Hematopoietic multipotent progenitor cell treated with erythropoietin and hydrocortisone succinate and interleukin-3 and kit ligand, for 17 days (in vitro differentiated cells): ENCODE data around the gene SMTNL1.

ENCODE experiments used
- DNase-seq: peaks from one replicate; pipeline ENCODE4 v3.0.0-alpha.2; 2015; ENCODE audit warnings: low spot score

The SMTNL1 gene

DNA sequence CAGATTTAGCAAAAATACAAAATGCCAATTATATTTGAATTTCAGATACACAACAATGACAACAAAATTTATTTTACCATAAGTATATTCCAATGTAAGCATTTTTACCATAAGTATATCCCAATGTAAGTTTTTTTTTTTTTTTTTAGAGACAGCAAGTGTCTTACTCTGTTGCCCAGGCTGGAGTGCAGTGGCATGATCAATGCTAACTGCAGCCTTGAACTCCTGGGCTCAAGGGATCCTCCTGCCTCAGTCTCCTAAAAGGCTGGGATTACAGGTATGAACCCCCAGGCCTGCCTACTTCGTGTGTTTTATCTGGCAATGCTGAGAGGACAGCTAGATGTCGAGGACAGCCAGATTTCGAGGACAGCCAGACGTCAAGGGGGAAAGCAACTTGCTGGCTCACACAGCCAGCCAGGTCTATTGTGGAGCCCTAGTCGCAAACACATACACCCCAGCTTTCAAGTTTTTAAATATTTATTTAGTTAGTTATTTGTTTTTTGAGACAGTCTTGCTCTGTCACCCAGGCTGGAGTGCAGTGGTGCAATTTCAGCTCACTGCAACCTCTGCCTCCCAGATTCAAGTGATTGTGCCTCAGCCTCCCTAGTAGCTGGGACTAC is 59.0 kb downstream of the SMTNL1 start:
- no peak for DNase-seq

DNA sequence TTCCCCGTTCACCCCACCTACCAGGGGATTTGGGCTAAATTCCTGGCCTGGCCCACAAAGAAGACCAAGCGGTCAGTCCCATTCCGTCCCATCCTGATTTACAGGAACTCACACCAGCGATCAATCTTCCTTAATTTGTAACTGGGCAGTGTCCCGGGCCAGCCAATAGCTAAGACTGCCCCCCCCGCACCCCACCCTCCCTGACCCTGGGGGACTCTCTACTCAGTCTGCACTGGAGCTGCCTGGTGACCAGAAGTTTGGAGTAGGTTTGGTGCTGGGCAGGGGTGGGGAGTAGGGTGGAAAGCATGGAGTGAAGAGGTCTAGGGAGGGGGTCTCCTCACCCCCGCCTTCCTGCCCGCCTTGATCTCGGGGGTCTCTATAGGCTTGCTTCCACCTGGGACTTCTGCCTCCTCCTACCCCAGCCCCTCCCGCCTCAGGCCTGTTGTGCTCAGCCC is 60.1 kb downstream of the SMTNL1 start, which contains the start of gene SERPING1:
SERPING1 (plus strand) TSS at position 225 of the 455 bp plus-strand sequence. CDS start 586 bp downstream, outside the sequence.
- no peak for DNase-seq

GRCh38 chr11:57597916-57598830 is 60.8 kb downstream of the SMTNL1 start:
- DNase-seq: no peak

DNA sequence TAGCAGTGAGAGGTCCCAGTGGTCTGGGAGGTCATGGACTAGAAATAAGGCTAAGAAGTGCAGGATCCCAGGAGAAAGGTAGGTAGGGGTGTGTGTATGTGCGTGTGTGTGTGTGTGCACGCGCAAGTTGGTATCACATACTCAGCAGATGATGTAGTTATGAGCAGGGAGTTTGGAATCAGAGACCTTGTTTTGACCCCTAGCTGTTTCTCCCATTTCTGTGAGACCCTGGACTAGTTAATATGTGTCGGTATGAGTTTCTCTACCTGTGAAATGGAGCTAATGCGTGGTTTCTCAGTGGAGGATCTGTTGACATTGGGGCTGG is 61.4 kb downstream of the SMTNL1 start:
- DNase-seq: no peak

GRCh38 chr11:57599381-57599780 is 62.0 kb downstream of the SMTNL1 start:
- no peak for DNase-seq
